Adrenal gland (tissue), 5 donors: ENCODE measurements around the gene IER5.

ENCODE experiments used
- POLR2A ChIP-seq, 2 donors: fragments of 450-650 bp; IDR thresholded peaks; one replicate each; pipeline ENCODE4 v1.6.1; 2017; ENCODE audit warnings: antibody characterized with exemption in 2 of 2, mild to moderate bottlenecking in 2 of 2, moderate library complexity in 1 of 2
- TF ChIP-seq, protein P1 (sequence below), 6 experiments: fragments of 450-650 bp in 4 of 6; fragments of 200-600 bp in 2 of 6; sonication (generic) in 1 of 6; IDR thresholded peaks; 1 replicate in 5 of 6; 2 replicates in 1 of 6; pipeline versions ENCODE4 v1.5.1 to v1.8.0; 2016 to 2021; ENCODE audit warnings: antibody characterized with exemption in 6 of 6, mild to moderate bottlenecking in 2 of 6, moderate library complexity in 1 of 6
- donor health status: DM: no; HTN: no; CAD: no.

DNA sequence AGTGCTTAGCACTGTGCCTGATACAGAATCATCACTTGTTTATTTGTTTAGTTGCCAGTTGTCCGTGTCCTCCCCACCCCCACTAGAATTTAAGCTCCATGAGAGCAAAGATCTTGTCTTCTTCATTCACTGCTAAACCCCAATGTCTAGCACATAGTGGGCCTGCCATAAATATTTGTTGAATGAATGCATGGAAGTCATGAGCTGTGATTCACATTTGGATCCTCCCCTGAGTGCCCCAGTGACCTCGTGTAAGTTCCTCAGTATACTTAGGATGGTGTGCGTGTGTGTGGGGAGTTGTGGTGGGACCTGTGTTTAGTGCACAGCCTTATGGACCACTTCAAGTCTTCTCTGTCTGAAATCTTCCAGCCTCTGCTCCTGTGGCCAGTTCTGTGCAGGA is 23.1 kb downstream of the IER5 start:
- TF ChIP-seq, protein P1, sequence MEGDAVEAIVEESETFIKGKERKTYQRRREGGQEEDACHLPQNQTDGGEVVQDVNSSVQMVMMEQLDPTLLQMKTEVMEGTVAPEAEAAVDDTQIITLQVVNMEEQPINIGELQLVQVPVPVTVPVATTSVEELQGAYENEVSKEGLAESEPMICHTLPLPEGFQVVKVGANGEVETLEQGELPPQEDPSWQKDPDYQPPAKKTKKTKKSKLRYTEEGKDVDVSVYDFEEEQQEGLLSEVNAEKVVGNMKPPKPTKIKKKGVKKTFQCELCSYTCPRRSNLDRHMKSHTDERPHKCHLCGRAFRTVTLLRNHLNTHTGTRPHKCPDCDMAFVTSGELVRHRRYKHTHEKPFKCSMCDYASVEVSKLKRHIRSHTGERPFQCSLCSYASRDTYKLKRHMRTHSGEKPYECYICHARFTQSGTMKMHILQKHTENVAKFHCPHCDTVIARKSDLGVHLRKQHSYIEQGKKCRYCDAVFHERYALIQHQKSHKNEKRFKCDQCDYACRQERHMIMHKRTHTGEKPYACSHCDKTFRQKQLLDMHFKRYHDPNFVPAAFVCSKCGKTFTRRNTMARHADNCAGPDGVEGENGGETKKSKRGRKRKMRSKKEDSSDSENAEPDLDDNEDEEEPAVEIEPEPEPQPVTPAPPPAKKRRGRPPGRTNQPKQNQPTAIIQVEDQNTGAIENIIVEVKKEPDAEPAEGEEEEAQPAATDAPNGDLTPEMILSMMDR (IDR thresholded peaks at IDR 0.05): no peak
- TF ChIP-seq POLR2A (IDR thresholded peaks at IDR 0.05): no peak
